Dendritic cell treated with granulocyte-macrophage colony-stimulating factor and Interleukin-4, amounts not matched to agents 40 ng/mL and 50 ng/mL, for 4 days (primary cell): ENCODE data around the gene TXNRD1.
"Not testable (repeated sequence)": the region's sequence is repeated elsewhere in the genome, so short reads cannot be mapped to it uniquely, and the experiment has no call there.

Experiments used
- H3K27ac Mint-ChIP-seq: one replicate; pipeline ENCODE4 v1.8.0; 2022; ENCODE audit warnings: mild to moderate bottlenecking, mixed read lengths
- H3K27me3 Mint-ChIP-seq: one replicate; pipeline ENCODE4 v1.8.0; 2022; ENCODE audit warnings: mild to moderate bottlenecking, mixed read lengths
- H3K36me3 Mint-ChIP-seq: one replicate; pipeline ENCODE4 v1.8.0; 2022; ENCODE audit warnings: low read depth, mixed read lengths
- H3K4me1 Mint-ChIP-seq: one replicate; pipeline ENCODE4 v1.8.0; 2022; ENCODE audit warnings: low read depth, mixed read lengths
- H3K4me3 Mint-ChIP-seq: one replicate; pipeline ENCODE4 v1.8.0; 2022; ENCODE audit warnings: mild to moderate bottlenecking, moderate library complexity, mixed read lengths
- H3K9me3 Mint-ChIP-seq: one replicate; pipeline ENCODE4 v1.8.0; 2022; ENCODE audit warnings: mixed read lengths
- intact Hi-C: fragments of 100-400 bp; cut with micrococcal nuclease; formaldehyde crosslinking; loops from one replicate; pipeline ENCODE4 v1.15.0; 2022

TXNRD1 gene

DNA sequence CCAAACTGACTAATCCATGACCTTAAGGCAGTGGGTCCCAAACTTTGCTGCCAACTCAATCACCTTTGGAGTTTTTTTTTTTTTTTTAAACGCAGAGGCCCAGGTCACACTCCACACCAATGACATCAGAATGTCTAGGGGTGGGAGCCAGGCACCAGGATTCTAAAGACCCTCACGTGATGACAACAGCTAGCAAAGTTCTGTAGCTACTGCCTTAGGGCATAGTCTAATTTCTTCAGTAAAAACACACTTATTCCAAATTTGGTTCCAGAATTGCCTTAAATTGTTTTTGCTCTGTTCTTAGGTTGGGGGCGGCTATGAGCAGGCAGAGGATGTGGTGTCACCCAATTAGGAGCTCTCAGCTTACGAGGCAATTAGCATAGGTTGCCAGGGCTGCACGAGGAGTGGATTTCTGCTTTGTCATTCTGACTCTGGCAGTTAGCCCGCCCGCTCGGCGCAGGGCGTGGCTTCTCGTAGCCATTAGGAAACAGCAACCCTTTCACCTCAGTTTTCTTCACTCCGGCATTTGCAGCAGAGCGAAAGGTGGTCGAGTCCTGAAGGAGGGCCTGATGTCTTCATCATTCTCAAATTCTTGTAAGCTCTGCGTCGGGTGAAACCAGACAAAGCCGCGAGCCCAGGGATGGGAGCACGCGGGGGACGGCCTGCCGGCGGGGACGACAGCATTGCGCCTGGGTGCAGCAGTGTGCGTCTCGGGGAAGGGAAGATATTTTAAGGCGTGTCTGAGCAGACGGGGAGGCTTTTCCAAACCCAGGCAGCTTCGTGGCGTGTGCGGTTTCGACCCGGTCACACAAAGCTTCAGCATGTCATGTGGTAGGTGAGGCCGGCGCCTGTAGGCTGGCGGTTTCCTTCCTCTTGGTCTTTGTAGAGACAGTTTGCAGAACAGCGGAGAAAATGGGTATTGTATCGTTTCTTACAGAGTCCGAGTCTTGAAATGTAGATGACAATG, 71.2 kb downstream of the TXNRD1 start:
- Mint-ChIP-seq H3K4me3 (peak overlapping the region; percentile 96), H3K4me1 (peaks cover 21% of the 10 kb centered on the region), H3K9me3 (no peaks in the 10 kb centered on the region), H3K27me3 (no peaks in the 10 kb centered on the region), H3K36me3 (peaks cover 30% of the 10 kb centered on the region), H3K27ac (peak overlapping the region; percentile 95)
- intact Hi-C loops = loop anchor here (5.0 kb wide), 2 partner anchors 39 to 356 kb away; no protein-coding TSS in a partner anchor

DNA sequence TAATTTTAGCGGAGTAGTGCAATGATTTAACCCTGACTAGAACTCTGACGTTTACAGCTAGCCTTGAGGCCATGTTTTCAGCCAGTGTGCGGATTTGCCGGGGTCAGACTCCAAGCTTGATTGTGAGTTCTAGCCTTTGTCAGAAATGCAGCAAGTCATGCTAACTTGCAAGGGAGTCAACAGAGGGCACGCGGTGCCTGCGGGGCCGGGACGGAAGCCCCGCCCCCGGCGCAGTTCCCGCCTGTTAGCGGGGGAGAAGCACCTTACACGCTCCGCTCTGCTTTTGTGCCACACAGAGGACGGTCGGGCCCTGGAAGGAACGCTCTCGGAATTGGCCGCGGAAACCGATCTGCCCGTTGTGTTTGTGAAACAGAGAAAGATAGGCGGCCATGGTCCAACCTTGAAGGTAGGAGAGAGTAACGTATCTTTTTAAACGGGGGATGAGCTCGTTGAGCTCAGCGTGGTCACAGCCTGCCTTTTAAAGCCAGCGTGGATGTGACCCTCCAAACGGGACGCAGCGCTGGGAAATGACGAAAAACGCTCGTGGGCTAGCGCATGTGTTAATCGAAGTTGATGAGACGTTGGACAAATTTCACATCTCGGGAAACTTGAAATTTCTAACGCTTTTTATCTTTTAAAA, 73.2 kb downstream of the TXNRD1 start:
- peak overlapping the region; percentile 96 for H3K4me3 Mint-ChIP-seq
- no peaks in the 10 kb centered on the region for H3K27me3 Mint-ChIP-seq
- peaks cover 39% of the 10 kb centered on the region for H3K4me1 Mint-ChIP-seq
- peaks cover 50% of the 10 kb centered on the region for H3K36me3 Mint-ChIP-seq
- intact Hi-C loops = loop anchor here (5.0 kb wide), 2 partner anchors 41 to 354 kb away; no protein-coding TSS in a partner anchor
- H3K27ac Mint-ChIP-seq = peak overlapping the region; percentile 95
- no peaks in the 10 kb centered on the region for H3K9me3 Mint-ChIP-seq

DNA sequence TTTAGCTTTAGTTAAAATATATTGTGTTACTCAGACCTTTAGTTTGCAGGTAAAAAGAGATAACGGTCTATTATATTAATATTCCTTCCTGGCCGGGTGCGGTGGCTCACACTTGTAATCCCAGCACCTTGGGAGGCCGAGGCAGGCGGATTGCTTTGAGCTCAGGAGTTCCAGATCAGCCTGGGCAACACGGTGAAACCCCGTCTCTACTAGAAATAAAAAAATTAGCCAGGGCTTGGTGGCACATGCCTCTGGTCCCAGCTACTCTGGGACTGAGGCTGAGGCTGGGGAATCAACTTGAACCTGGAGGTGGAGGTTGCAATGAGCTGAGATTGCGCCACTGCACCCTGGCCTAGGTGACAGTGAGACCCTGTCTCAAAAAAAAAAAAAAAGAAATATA, 74.7 kb downstream of the TXNRD1 start:
- Mint-ChIP-seq H3K9me3 (no peaks in the 10 kb centered on the region), H3K27ac (no peak overlapping the region), H3K4me1 (peaks cover 54% of the 10 kb centered on the region), H3K4me3 (no peak overlapping the region), H3K36me3 (peaks cover 66% of the 10 kb centered on the region), H3K27me3 (no peaks in the 10 kb centered on the region)
- intact Hi-C loops = no loop called here

DNA sequence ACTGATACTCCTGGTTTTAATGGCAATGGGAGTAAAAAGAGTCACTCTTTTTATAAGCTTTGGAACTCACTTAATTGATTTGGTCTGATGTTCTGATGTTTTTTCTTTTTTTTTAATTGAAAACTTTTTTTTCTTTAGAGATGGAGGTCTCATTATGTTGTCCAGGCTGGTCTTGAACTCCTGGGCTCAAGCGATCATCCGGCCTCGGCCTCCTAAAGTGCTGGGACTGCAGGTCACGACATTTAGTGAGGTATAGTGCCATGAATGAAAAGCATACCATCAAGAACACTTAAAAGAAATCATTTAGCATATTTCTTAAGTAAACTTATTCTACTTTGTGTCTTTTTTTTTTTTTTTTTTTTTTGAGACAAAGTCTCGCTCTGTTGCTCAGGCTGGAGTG, 75.3 kb downstream of the TXNRD1 start:
- Mint-ChIP-seq H3K36me3 (peaks cover 71% of the 10 kb centered on the region), H3K4me3 (no peak overlapping the region), H3K27me3 (no peaks in the 10 kb centered on the region), H3K4me1 (peaks cover 54% of the 10 kb centered on the region), H3K9me3 (no peaks in the 10 kb centered on the region), H3K27ac (no peak overlapping the region)
- intact Hi-C loops = no loop called here

DNA sequence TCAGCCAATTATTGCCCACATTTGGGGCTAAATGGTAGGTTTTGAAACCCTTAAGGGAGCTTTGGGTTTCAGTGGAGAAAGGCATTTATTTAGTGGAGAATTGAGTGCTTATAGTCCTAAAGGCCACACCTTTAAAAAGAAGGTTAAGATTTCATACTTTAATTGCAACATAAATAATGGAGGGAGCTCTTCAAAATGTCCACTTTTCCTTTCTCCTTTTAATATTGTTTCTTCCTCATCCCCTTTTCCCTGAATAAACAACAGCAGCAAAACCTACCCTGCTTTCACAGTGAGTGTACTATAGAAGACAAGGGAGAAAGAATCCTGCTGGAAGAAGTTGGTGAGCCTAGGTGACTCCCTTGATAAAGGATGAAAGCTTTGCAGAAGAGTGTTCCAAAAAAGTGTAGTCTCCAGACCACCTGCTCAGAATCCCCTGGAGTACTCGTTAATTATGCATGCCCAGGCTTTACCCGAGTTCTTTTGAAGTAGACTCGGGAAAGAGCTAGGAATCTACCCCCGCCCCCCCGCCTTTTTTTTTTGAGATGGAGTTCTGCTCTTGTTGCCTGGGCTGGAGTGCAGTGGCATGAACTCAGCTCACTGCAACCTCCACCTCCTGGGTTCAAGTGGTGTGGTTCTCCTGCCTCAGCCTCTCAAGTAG, 76.4 kb downstream of the TXNRD1 start:
- H3K4me1 Mint-ChIP-seq = peaks cover 43% of the 10 kb centered on the region
- no peaks in the 10 kb centered on the region for H3K27me3 Mint-ChIP-seq
- H3K36me3 Mint-ChIP-seq = peaks cover 76% of the 10 kb centered on the region
- no peak overlapping the region for H3K4me3 Mint-ChIP-seq
- H3K9me3 Mint-ChIP-seq = no peaks in the 10 kb centered on the region
- intact Hi-C loops = no loop called here
- H3K27ac Mint-ChIP-seq = no peak overlapping the region

DNA sequence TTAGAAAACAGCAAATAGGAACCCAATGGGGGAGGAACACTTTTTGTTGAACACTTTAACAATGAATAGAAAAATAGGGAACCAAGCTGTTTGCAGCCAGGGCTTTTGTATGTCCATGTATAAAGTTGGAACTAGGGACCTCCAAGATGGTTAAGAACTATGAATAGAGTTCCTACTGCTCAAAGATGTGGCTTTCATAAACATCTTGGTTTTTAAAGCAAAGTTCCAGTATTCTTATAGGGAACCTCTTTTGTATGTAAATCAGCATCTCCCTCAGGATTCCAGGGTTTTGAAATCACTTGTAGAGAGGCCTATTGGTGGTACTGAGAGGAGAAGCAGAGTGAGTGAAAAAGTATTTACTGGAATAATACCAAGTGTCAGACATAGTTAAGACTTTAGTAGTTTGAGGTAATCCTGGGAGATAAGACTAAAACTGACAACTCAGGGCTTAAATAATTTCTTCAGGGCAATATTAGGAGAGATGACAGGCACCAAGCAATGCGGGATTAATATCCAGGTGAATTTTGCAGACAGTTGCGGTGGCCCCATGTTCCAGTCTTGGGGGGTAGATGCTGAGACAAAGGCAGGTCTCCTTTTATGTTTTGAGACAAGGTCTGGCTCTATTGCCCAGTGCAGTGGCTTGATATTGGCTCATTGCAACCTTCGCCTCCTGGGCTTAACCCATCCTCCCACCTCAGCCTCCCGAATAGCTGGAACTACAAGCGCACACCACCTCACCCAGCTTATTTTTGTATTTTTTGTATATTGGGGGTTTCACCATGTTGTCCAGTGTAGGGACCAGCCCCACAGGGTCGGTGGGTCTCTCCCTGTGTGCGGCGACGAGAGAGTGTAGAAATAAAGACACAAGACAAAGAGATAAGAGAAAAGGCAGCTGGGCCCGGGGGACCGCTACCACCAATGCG, 77.6 kb downstream of the TXNRD1 start:
- Mint-ChIP-seq H3K36me3 (peaks cover 75% of the 10 kb centered on the region), H3K27ac (peak overlapping the region; percentile 58), H3K4me3 (no peak overlapping the region)

DNA sequence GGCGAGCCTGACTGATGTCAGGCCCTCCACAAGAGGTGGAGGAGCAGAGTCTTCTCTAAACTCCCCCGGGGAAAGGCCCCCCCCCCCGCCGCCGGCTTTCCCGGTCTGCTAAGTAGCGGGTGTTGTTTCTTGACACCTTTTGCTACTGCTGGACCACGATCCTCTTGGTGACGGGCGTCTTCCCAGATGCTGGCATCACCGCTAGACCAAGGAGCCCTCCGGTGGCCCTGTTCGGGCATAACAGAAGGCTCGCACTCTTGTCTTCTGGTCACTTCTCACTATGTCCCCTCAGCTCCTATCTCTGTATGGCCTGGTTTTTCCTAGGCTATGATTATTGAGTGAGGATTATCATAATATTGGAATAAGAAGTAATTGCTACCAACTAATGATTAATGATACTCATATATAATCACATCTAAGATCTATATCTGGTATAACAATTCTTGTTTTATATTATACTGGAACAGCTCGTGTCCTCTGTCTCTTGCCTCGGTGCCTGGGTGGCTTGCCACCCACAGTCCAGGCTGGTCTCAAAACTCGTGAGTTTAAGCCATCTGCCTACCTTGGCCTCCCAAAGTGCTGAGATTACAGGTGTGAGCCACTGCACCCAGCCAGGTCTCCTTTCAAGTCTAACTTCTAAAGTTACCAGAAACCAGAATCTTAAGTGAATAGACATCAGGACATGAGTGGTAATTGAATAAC, 78.7 kb downstream of the TXNRD1 start:
- H3K36me3 Mint-ChIP-seq = peaks cover 70% of the 10 kb centered on the region

More for the DNA sequence above, 77.6 kb downstream of the TXNRD1 start:
- Mint-ChIP-seq H3K27me3 (no peaks in the 10 kb centered on the region), H3K4me1 (peaks cover 41% of the 10 kb centered on the region), H3K9me3 (no peaks in the 10 kb centered on the region)
- intact Hi-C loops = no loop called here

DNA sequence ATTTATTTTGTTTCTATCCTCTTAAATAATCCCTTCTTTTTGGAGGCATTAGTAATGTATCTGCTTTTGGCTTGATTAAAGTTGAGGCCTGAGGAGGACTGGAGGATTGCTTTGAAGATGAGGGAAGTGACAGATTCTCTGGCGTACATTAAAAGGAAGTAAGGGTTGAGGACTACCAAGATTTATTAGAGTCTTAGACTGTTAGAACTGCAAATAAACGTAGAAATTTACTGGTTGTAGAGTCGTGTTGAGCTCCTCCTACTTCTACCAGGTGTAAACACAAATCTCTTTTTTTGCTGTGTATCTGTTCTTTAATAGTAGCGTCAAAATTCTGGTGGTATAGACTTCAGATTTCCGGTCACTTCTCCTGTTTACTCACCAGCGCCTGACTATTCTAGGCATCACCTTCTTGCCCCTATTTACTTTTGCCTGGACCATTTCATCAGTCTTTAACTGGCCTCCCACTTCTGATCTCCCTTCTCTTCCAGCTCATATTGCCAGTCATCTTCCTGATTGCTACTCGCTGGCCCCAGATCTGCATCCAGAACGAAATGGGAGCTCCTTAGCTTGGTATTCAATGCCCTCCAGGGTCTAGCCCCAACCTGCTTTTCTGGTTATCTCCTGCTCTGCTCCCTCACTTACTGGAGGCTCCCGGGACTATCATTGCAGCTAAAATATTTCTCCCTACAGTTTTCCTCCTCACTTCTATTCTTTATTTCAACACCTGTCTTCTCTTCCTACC, 79.5 kb downstream of the TXNRD1 start:
- Mint-ChIP-seq H3K36me3 (peaks cover 74% of the 10 kb centered on the region), H3K27ac (peak overlapping the region; percentile 51), H3K4me3 (no peak overlapping the region)

More for the DNA sequence above, 78.7 kb downstream of the TXNRD1 start:
- H3K9me3 Mint-ChIP-seq, H3K27me3 Mint-ChIP-seq, intact Hi-C loops, H3K4me3 Mint-ChIP-seq: not testable (repeated sequence)
- H3K4me1 Mint-ChIP-seq = peaks cover 41% of the 10 kb centered on the region
- peak overlapping the region; percentile 58 for H3K27ac Mint-ChIP-seq

DNA sequence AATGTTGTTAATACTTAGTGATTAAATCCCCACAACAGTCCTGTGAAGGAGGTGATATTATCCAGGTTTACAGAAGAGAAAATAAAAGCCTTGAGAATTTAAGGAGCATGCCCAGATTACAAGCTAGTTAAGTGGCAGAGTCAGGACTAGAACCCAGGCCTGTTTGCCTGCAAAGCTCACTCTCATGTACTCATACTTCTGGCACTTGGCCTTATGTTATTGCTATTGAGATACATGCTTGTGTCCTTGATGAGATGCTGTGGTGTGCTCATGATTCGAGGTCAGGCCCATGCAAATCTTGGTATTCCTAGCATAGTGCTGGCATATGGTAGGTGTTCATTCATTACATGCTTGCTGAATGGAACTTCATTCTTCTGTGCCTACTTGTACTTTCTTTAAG, 80.4 kb downstream of the TXNRD1 start:
- Mint-ChIP-seq H3K4me1 (peaks cover 55% of the 10 kb centered on the region), H3K27ac (peak overlapping the region; percentile 51), H3K36me3 (peaks cover 83% of the 10 kb centered on the region), H3K4me3 (no peak overlapping the region), H3K27me3 (no peaks in the 10 kb centered on the region), H3K9me3 (no peaks in the 10 kb centered on the region)
- intact Hi-C loops = no loop called here

More for the DNA sequence above, 79.5 kb downstream of the TXNRD1 start:
- intact Hi-C loops = no loop called here
- Mint-ChIP-seq H3K27me3 (no peaks in the 10 kb centered on the region), H3K4me1 (peaks cover 48% of the 10 kb centered on the region), H3K9me3 (no peaks in the 10 kb centered on the region)

DNA sequence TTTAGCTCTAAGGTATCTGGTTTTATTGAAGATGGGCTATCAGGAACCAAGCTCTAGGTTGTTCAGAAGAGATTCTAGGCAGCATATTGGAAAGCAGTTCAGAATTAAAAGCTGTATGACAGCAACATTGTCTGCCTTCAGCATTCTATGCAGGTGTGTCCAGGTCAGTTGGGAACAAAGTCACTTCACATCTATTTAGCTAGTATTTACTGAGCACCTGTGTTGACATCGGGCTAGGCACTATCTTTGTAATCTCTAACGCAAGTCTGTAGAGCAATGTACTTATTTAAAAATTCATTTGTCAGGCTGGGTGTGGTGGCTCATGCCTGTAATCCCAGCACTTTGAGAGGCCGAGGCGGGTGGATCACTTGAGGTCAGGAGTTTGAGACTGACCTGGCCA, 81.1 kb downstream of the TXNRD1 start:
- Mint-ChIP-seq H3K36me3 (peaks cover 81% of the 10 kb centered on the region), H3K27me3 (no peaks in the 10 kb centered on the region), H3K9me3 (no peaks in the 10 kb centered on the region), H3K4me3 (no peak overlapping the region), H3K27ac (no peak overlapping the region), H3K4me1 (peaks cover 53% of the 10 kb centered on the region)
- intact Hi-C loops = no loop called here

DNA sequence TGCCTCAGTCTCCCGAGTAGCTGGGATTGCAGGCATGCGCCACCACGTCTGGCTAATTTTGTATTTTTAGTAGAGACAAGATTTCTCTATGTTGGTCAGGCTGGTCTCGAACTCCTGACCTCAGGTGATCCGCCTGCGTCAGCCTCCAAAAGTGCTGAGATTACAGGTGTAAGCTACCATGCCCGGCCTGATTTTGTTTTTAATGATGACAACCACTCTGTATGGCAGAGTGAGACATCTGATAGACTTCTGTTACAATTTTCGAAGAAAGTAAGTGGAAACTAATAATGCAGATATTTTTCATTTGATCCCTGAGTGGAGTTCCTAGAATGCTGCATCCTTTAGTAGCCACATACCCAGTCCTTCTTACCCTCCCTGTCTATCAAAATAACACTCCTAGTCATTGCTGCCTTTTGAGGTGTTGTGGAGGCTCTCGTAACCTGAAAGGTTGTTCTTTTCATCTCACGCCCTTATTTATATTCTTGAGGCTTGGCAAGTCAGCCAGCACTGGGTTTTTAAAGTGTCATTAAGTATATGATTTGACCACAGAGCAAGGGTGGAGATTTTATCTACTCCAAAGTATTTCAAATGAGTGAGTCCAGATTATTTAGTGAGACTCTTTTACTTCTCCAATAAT, 82.0 kb downstream of the TXNRD1 start:
- Mint-ChIP-seq H3K27ac (no peak overlapping the region), H3K4me1 (peaks cover 45% of the 10 kb centered on the region), H3K36me3 (peaks cover 72% of the 10 kb centered on the region)

More for the DNA sequence above, 82.0 kb downstream of the TXNRD1 start:
- H3K9me3 Mint-ChIP-seq = no peaks in the 10 kb centered on the region
- intact Hi-C loops = no loop called here
- H3K4me3 Mint-ChIP-seq = no peak overlapping the region
- H3K27me3 Mint-ChIP-seq = no peaks in the 10 kb centered on the region
